ENCODE measurements around the gene MICAL1.

MICAL1 gene

DNA sequence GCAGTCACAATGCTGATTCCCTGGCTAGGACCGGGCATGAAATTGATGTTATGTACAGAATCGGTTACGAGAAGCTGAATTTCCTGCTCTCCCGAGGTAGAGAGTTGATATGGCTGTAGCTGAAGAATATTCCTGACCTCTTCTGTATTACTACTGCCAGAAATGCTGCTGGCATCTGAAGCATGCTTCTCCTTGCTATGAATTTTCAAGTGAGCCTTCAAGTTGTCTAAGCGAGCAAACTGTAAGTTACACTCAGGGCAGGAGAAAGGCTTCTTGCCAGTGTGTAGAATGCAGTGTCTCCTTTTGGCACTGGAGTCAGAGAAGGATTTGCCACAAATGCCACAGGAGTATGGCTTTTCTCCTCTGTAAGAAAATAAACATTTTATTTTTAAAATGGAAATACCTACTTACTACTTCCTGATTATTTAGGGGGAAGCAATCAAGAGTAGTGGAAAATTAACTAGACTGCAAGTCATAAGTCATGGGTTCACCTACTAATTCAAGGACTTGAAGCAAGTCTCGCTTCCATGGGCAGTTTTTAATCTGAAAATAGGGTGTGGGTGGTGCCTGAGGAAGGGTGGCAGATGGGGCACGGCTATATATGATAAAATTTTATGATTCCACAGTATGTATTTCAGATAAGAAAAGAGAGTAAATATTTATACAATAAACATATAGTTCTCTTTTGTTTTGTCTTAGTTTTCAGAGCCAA, 10.8 kb upstream of the MICAL1 start:
- TF ChIP-seq FOXM1 (IDR thresholded peaks at IDR 0.05; ENCODE audit: borderline replicate concordance, low read depth) = no peak
- no peak for TF ChIP-seq EGR1 (IDR thresholded peaks at IDR 0.05)
- TF ChIP-seq TAF1 (IDR thresholded peaks at IDR 0.05; ENCODE audit: low read depth) = no peak
- no peak for TF ChIP-seq ZBTB7A (IDR thresholded peaks at IDR 0.05; ENCODE audit: low read depth)
- TF ChIP-seq, protein P1, sequence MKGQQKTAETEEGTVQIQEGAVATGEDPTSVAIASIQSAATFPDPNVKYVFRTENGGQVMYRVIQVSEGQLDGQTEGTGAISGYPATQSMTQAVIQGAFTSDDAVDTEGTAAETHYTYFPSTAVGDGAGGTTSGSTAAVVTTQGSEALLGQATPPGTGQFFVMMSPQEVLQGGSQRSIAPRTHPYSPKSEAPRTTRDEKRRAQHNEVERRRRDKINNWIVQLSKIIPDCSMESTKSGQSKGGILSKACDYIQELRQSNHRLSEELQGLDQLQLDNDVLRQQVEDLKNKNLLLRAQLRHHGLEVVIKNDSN (IDR thresholded peaks at IDR 0.05) = no peak
- no peak for TF ChIP-seq EP300 (IDR thresholded peaks at IDR 0.05; ENCODE audit: borderline replicate concordance)
- TF ChIP-seq CEBPB (IDR thresholded peaks at IDR 0.05) = no peak
- TF ChIP-seq, protein P2, sequence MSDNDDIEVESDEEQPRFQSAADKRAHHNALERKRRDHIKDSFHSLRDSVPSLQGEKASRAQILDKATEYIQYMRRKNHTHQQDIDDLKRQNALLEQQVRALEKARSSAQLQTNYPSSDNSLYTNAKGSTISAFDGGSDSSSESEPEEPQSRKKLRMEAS (IDR thresholded peaks at IDR 0.05) = no peak
- TF ChIP-seq TCF12 (IDR thresholded peaks at IDR 0.05; ENCODE audit: low read depth) = no peak
- no peak for TF ChIP-seq TEAD4 (IDR thresholded peaks at IDR 0.05)
- TF ChIP-seq, protein P3, sequence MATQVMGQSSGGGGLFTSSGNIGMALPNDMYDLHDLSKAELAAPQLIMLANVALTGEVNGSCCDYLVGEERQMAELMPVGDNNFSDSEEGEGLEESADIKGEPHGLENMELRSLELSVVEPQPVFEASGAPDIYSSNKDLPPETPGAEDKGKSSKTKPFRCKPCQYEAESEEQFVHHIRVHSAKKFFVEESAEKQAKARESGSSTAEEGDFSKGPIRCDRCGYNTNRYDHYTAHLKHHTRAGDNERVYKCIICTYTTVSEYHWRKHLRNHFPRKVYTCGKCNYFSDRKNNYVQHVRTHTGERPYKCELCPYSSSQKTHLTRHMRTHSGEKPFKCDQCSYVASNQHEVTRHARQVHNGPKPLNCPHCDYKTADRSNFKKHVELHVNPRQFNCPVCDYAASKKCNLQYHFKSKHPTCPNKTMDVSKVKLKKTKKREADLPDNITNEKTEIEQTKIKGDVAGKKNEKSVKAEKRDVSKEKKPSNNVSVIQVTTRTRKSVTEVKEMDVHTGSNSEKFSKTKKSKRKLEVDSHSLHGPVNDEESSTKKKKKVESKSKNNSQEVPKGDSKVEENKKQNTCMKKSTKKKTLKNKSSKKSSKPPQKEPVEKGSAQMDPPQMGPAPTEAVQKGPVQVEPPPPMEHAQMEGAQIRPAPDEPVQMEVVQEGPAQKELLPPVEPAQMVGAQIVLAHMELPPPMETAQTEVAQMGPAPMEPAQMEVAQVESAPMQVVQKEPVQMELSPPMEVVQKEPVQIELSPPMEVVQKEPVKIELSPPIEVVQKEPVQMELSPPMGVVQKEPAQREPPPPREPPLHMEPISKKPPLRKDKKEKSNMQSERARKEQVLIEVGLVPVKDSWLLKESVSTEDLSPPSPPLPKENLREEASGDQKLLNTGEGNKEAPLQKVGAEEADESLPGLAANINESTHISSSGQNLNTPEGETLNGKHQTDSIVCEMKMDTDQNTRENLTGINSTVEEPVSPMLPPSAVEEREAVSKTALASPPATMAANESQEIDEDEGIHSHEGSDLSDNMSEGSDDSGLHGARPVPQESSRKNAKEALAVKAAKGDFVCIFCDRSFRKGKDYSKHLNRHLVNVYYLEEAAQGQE (IDR thresholded peaks at IDR 0.05; ENCODE audit: low read depth) = no peak
- no peak for TF ChIP-seq CREB1 (IDR thresholded peaks at IDR 0.05; ENCODE audit: low read depth)
- no peak for TF ChIP-seq YY1 (IDR thresholded peaks at IDR 0.05; ENCODE audit: low read depth)
- TF ChIP-seq NFIC (IDR thresholded peaks at IDR 0.05) = no peak

DNA sequence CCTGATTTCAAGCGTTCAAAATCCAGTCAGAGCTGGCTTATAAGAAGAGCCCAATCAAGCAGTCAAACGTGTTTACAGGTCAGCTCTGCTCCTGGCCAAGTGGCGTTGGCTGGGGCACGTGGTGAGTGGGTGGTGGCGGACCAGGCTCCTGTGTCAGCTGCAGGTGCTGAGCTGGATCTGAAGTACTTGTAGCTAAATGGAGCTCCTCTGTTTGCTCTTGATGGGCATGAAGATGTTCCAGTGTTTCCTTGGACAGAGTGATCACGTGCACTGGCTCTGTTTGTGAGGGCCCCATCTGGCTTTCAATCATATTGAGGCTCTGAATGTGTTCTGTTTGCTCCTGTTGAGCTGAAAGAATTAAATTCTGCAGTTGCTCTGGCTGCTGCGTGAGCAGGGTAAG, 10.2 kb upstream of the MICAL1 start:
- TF ChIP-seq EGR1 (IDR thresholded peaks at IDR 0.05) (no peak), FOXM1 (IDR thresholded peaks at IDR 0.05; ENCODE audit: borderline replicate concordance, low read depth) (no peak), EP300 (IDR thresholded peaks at IDR 0.05; ENCODE audit: borderline replicate concordance) (no peak), CREB1 (IDR thresholded peaks at IDR 0.05; ENCODE audit: low read depth) (no peak), TEAD4 (IDR thresholded peaks at IDR 0.05) (no peak), NFIC (IDR thresholded peaks at IDR 0.05) (no peak), ZBTB7A (IDR thresholded peaks at IDR 0.05; ENCODE audit: low read depth) (no peak), TAF1 (IDR thresholded peaks at IDR 0.05; ENCODE audit: low read depth) (no peak), RAD21 (IDR thresholded peaks at IDR 0.05; ENCODE audit: low read depth) (no peak), YY1 (IDR thresholded peaks at IDR 0.05; ENCODE audit: low read depth) (no peak), TCF12 (IDR thresholded peaks at IDR 0.05; ENCODE audit: low read depth) (no peak), CEBPB (IDR thresholded peaks at IDR 0.05) (no peak)
- TF ChIP-seq, protein P2 (IDR thresholded peaks at IDR 0.05) = no peak
- TF ChIP-seq, protein P3 (IDR thresholded peaks at IDR 0.05; ENCODE audit: low read depth) = no peak
- TF ChIP-seq, protein P1 (IDR thresholded peaks at IDR 0.05) = no peak

DNA sequence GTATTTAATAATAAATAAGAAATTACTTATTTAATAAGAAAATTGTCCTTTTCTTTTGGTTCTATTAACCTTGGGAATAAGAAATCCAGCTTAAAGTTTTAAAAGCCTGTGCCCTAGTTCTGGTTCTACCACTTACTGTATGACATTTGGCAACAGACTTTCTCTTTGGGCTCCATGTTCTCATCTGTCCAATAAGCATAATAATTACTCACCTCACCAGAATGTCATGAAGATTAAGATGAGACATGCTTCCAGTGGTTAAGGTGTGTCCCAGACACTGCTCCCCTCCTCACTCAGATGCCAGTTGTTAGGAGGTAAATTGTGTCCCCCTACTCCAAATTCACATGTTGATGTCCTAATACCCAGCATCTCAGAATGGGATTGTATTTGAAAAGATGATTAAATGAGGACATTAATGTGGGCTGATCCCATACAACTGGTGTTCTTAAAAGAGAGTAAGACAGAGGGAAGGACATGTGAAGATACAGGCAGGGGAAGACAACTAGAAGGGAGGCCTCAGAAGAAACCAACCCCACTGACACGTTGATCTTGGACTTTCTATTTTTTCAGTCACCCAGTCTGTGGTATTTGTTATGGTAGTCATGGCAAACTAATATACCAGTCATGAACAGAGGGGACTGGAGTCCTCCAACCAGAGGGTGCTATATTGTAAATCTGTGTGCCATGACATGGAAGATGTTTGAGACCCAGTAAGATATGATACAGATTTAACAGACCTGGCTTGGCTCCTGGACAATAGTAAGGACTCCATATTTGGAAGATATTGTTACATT, 6.4 kb upstream of the MICAL1 start:
- no peak for TF ChIP-seq CREB1 (IDR thresholded peaks at IDR 0.05; ENCODE audit: low read depth)

DNA sequence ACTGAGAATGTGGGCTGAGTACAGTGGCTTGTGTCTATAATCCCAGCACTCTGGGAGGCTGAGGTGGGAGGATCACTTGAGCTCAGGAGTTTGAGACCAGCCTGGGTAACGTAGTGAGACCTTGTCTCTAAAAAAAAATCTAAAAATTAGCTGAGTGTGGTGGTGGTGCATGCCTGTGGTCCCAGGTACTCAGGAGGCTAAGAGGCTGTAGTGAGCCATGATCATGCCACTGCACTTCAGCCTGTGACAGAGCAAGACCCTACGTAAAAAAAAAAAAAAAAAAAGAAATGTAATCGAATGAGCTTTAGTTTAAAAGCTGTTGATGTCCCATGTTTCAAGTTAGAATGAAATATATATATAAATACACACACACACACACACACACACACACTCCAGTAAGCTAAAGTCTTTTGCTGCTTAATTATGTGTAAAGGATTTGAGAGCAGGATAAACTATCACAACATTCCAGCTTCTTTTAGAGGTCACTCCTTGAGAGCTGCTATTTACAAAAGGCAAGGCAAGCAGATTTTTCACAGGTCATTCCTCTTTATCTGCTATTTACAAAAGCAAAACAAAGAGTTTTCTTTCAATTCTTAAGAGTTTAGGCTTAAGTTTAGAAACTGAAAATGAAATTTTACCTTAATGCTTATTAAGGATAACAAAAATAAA, 4.7 kb upstream of the MICAL1 start:
- TF ChIP-seq EP300 (IDR thresholded peaks at IDR 0.05; ENCODE audit: borderline replicate concordance) (no peak), EGR1 (IDR thresholded peaks at IDR 0.05) (no peak), NFIC (IDR thresholded peaks at IDR 0.05) (no peak), CREB1 (IDR thresholded peaks at IDR 0.05; ENCODE audit: low read depth) (no peak)
- TF ChIP-seq, protein P3 (IDR thresholded peaks at IDR 0.05; ENCODE audit: low read depth) = no peak

Data from Ishikawa (cell line).